HG02885 (cell line): ENCODE measurements around the gene OVOL3.
"Not testable (repeated sequence)": the region's sequence is repeated elsewhere in the genome, so short reads cannot be mapped to it uniquely, and the experiment has no call there.

Experiments used
- ATAC-seq: cut with Tn5 transposase; IDR thresholded peaks from one replicate; pipeline ENCODE4 v1.9.1; 2021; ENCODE audit warnings: mild to moderate bottlenecking; ENCODE audit not compliant: unreplicated experiment, poor library complexity

Gene OVOL3

DNA sequence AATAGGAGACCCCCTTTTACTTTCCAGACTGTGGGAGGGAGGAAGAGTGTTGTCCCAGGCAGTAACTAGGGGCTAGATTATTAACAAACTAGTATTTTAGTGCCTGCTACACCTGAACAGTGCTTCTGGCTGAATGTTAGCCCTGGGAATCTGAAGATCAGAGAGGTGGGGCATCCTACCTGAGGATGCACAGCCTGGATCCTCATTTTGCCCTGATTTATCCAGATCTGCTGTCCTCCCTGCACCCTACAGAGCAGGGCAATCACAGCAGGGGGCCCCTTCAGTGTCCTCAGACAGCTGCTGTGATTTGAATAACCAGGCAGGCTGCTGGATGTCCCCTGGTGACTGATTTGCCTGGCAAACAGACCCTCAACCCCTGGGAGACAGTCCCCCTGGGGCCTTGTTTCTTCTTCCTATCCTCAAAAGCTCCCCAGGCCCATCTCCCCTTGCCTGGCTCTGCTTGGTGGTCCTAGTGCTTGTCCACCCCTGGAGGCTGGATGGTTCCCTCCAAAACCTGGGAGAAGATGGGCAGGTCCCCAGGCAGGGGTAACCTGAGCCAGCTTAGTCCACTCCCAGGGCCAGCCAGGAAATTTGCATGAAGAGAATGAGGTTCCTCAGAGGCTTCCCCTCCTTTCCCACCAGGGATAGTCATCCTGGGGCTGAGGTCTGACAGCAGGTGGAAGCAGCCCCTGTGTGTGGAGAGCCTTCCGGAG is at the start of gene OVOL3:
Gene OVOL3 (plus strand): TSS at position 657 of the 713 bp plus-strand sequence. CDS start 60 bp downstream, outside the sequence.
- ATAC-seq: no peak

DNA sequence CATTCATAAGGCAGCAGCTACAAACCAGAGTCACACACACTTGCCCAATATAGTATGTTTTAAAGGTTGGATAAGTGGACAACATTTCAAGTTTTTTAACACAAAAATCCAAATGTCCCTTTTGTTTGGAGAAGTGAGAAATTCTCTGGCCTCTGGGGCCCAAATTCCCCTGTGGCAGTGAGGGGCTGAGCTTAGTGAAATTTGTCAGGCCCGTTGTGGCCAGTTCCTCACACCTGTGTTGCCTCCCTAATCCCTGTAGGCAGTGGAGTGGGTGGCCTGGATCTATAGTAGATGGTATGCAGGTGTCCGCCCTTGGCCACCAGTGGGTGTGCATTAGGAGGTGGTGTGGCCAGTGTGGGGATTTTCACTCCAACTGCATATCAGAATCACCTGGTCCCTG is 49.6 kb upstream of the OVOL3 start:
- no peak for ATAC-seq

DNA sequence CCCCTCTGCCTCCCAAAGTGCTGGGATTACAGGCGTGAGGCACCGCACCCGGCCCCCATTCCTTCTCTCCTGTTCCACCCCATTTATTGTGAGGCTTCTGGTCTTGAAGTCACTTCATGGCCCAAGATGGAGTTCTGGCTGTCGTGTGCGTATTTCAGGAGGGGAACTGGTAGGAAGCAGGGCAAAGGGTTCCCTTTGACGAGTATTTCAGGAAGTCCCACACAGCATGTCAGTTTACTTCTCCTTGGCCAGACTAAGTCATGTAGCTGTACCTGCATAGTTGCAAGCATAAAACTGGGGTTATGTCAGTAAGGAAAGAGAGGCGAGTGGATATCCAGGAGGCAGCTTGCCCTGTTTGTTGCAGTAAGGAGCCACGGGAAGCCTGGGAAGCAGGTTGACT is 46.1 kb upstream of the OVOL3 start:
- ATAC-seq: no peak

DNA sequence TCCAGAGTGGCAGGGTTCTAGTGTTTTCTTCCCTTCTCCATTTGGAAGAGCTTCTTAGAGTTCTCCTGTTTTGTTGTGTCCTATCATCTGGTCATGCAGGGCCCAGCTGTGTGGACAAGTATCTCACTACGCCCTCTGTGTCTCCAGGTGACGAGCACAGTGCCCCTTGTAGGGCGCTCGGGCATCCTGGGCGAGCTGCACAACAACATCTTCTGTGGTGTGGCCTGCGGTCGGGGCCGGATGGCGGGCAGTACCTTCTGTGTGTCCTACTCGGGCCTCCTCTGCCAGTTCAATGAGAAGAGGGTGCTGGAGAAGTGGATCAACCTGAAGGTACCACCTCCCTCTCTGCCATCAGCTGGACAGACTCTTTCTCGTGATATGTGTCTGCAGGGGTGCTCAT is 43.3 kb upstream of the OVOL3 start:
- no peak for ATAC-seq

DNA sequence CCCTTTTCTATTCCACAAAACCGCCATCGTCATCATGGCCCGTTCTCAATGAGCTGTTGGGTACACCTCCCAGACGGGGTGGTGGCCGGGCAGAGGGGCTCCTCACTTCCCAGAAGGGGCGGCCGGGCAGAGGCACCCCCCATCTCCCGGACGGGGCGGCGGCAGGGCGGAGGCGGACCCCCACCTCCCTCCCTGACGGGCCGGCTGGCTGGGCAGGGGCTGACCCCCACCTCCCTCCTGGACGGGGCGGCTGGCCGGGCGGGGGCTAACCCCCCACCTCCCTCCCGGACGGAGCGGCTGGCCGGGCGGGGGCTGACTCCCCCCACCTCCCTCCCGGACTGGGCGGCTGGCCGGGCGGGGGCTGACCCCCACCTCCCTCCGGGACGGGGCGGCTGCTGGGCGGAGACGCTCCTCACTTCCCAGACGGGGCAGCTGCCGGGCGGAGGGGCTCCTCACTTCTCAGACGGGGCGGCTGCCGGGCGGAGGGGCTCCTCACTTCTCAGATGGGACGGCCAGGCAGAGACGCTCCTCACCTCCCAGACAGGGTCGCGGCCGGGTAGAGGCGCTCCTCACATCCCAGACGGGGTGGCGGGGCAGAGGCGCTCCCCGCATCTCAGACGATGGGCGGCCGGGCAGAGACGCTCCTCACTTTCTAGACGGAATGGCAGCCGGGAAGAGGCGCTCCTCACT is 42.0 kb upstream of the OVOL3 start:
- ATAC-seq: not testable (repeated sequence)

DNA sequence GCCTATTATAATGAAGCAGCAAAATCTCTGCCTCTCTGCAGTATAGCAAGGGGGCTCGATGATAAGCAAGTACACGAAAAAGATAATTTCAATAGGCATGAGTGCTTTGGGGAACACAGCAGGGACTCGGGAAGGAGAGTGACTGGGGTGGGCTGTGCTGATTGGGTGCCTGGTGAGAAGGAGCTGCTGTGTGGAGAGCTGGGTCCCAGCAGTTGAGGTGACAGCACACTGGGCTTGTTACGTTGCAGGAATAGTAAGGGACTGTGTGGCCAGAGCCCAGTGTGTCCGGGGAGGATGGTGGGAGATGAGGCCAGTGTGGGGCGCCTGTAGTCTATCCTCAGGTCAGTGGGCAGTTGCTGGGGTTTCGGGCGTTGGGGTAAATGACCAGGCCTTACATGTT is 38.9 kb upstream of the OVOL3 start:
- no peak for ATAC-seq

DNA sequence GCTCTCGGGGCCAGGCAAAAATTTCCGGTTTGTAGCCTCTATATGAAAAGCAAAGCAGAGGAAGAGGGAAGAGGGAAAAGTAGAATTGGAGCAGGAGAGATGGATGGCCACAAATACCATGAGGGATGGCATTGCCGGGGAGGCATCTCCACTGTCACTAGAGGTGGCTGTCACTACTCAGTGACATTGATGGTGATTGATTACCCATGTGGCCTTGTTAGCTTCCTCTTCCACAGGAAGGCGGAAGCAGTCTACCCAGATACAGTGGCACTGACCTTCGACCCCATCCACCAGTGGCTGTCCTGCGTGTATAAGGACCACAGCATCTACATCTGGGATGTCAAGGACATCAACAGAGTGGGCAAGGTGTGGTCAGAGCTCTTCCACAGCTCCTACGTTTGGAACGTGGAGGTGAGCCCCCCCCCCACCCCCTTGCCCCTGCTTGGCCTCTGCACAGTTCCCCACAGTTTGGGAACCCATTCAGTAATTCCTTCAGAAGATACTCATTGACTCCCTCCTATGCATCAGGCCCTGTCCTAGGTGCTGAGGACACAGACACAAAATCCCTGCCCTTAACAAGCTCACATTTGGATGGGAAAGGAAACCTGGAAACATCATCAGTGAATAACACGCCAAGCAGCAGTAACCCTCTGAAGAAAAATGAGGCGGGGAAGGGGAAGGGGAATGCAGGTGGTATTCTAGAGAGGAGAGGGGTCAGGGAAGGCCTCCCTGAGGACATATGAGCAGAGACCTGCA is 37.6 kb upstream of the OVOL3 start:
- ATAC-seq: no peak

- ATAC-seq: no peak
These were observed 31.5 kb upstream of the OVOL3 start for GRCh38 chr19:36079389-36079945.

DNA sequence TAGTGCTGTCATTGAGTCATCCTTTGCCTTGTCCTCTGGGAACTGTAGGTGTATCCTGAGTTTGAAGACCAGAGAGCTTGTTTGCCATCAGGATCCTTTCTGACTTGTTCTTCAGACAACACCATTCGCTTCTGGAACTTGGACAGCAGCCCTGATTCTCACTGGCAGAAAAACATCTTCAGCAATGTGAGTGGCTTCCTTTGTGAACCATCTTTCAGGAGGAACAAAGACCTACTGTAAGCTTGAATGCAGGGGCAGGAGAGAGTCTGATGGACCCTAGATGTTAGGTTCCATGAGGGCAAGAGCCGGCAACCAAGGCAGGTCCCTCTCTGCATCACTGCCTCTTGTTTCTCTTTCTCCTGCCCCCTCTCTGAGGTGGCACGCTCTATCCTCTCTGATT is 29.6 kb upstream of the OVOL3 start:
- no peak for ATAC-seq

DNA sequence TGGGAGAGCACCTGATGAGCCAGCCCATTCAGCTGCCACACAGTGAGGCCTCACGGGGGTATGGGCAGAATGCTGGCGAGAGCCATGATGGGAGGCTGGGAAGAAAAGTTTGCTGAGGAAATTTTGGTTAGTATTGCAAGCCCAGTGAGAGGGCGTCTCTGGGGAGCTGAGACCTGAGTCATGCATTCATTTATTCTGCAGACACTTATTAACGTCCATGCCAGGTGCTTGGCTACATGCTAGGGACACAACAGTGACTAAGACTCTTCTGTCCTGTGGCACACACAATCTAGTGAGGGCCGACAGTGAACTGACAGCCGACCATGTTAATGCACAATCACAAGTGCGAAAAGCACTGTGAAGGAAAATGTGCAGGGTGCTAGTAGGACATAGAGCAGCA is 29.0 kb upstream of the OVOL3 start:
- no peak for ATAC-seq

DNA sequence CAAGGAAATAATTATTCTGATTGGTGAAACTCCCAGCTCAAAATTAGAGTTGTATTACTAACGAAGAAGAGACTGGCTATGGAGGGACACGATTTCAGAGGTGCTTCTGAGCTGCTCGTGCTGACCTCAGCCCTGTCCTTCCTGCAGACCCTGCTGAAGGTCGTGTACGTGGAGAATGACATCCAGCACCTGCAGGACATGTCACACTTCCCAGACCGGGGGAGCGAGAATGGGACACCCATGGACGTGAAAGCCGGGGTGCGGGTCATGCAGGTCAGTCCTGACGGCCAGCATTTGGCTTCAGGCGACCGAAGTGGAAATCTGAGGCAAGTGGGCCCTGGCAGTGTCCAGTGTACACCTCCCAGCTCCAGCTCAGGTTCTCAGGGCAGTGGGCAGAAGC is 28.0 kb upstream of the OVOL3 start:
- no peak for ATAC-seq

GRCh38 chr19:36084231-36085009 is 26.5 kb upstream of the OVOL3 start:
- ATAC-seq: no peak

DNA sequence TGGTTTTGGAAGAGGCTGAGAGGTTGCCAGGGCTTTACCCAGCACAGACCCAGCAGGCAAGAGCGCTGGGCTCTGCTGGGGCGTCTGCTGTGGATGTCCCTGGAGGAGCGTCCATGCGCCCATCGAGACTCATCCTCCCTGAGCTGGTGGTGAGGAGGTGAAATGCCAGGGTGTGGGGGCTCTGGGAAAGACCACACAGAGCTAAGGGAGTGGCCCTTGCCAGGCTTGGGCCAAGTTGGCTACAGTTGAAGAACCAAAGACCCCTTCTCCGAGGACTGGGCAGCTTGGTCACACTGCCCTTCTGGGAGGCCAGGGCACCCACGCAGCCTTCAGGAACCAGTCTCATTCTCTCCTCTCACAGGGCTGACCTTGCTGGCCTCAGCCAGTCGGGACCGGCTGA is 24.6 kb upstream of the OVOL3 start:
- no peak for ATAC-seq

DNA sequence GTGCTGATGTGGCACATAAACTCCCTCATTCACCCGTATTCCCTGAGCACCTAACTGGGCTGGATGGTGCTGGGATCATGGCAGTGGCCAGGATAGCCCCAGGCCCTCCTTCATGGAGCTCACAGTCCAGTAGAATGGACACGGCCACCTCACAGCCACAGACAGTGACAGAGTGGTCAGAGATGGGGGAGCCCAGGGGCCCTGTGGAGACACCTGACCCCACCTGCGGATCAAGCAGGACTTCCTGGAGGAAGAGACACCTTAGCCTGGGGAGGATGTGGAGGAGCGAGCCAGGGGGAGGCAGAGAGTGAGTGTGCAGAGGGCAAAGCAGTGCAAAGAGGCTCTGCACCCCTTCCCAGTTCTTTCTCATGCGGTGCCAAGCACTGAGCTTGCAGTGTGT is 21.1 kb upstream of the OVOL3 start:
- ATAC-seq: no peak

DNA sequence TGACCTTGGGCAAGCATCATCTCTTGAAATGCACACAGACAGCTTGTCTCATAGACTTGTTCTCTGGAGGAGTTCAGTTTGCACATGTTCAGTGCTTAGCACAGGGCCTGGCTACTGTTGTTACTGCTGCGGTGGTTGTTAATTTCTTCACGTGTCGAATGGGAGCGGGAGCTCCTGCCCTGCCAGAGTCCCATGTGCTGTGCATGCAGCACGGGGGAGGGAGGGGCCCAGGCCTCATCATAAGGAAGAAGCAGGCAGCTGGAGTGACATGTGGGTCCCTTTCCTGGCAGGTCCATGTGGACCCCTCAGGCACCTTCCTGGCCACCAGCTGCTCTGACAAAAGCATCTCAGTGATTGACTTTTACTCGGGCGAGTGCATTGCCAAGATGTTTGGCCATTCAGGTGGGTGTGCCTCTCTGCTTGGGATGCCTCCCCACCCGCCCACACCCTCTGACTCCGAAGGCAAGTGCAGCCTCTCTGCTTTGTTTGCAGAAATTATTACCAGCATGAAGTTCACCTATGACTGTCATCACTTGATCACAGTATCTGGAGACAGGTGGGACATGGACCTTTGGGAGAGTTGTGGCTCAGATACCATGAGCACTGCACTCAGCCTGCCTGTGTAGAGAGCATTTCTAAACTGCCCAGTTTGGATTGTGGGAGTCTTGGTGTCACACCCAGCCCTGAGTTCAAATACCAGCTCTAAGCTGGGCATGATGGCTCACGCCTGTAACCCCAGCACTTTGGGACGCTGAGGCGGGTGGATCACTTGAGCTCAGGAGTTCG is 19.8 kb upstream of the OVOL3 start:
- ATAC-seq: no peak

- no peak for ATAC-seq
These were observed 18.4 kb upstream of the OVOL3 start for GRCh38 chr19:36092566-36092965.

DNA sequence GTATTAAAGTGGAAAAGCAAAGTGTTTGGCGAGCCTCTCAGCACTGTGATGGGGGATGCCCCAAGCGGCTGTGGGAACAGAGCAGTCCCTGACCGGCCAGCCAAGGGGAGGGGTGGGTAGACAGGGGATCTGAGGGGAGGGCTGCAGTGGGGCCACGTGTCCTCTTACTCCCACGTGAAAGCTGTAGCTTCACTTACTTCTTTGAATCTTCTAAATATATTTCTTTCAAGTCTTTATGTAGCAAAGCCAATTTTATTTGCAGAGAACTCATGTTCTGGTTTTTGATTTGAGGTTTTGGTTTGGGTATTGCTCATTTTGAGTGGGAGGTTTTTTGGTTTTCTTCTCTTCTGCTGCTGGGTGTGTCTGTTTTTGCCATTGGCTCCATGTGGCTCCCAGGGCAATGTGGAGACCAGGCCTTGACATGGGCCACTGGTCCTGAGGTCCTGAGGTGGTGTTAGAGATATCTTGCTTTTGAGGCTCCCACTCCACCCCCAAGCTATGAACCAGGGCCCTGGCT is 17.7 kb upstream of the OVOL3 start:
- peak; percentile 54 for ATAC-seq

GRCh38 chr19:36093687-36094086 is 17.3 kb upstream of the OVOL3 start:
- no peak for ATAC-seq

DNA sequence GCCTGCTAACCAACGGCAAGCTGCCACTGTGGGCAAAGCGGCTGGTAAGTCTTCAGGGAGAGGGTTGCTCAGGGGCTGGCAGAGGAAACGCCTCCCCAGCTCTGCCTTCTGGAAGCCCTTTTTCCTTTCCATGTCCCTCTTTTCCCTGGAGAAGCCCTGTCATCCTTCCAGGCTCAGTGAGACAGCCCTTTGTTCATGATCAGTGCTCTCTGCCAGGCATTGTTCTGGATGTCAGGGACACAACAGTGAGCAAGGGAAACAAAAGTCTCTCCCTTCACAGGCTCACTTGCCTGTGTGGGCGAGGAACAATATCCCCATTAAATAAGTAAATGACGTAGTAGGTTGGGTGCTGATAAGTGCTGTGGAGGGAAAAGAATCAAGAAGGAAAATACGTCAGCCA is 13.9 kb upstream of the OVOL3 start:
- ATAC-seq: no peak
